ENCODE measurements around the gene WDR20.

Gene WDR20

GRCh38 chr14:102201776-102202175, 62.1 kb downstream of the WDR20 start:
- DNase-seq, result no peak

DNA sequence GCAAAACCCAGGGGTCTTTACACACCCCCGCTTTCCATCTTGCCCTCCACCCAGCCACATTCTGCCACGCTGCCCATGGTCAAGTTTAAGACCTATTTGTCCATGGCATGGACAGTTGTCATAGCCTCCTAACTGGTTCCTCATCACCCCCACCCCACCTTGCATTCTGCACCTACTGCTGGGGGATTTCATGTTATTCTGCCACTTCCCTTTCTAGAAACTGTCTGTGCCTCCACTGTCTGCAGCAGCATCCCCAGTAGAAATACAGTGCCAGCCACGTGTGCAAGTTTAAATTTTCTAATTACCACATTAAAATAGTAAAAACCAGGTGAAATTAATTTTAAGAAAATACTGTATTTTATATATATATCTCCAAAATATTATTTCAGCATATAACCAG, 63.2 kb downstream of the WDR20 start:
- DNase-seq, result no peak

DNA sequence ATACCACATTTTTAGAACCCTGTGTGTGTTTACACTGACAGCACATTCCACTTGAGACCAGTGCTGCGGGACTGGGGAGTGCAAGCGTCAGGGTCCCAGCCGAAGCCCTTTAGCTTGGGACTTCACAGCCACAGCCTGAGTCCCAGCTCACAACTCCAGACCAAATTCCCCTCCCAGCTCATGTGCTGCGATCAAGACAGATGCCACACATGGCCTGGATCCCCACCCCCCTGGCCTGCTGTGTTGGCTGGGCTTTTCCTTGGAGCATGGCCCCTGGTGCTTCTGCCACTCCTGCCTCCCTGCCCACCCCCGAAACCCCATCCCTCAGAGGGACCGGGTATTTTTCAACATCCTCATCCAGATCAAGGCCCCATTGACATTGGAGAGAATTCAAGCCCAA, 63.7 kb downstream of the WDR20 start:
- no peak for DNase-seq

- DNase-seq, result no peak
Measured at GRCh38 chr14:102205560-102205959, 65.9 kb downstream of the WDR20 start.

GRCh38 chr14:102206918-102207317, 67.2 kb downstream of the WDR20 start:
- DNase-seq, result no peak

DNA sequence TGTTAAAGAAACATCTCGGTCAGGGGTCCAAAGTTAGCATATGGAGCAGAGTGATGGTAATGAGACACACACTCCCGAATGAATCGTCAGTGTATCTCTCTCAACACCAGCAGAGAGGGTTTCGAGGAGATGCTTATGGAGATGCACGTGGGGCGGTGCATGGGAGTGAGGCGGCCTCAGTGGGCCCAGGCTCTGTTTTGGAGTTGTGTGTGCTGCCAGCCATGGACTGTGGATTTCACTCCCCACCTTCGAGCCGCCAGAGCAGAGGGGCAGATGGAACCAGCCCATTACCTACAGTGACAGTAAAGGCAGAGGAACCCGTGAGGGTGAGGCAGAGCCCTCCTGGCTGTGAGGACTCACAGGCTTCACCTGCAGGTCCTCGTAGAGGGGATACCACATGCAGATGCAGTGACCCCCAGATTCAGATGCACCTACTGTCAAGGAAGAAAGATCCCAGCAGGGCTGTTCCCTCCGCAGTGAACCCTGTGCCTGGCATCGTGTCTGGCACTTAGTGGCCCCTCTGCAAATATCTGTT, 68.2 kb downstream of the WDR20 start:
- no peak for DNase-seq

DNA sequence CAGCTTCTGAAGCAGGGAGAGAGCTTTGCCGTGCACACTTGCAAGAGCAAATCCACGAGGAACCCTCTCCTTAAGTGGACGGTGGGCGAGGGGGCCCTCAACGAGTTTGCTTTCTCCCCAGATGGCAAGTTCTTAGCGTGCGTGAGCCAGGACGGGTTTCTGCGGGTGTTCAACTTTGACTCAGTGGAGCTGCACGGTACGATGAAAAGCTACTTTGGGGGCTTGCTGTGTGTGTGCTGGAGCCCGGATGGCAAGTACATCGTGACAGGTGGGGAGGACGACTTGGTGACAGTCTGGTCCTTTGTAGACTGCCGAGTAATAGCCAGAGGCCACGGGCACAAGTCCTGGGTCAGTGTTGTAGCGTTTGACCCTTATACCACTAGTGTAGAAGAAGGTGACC, 69.0 kb downstream of the WDR20 start:
- DNase-seq, result no peak

GRCh38 chr14:102209224-102209966, 69.7 kb downstream of the WDR20 start:
- no peak for DNase-seq

DNA sequence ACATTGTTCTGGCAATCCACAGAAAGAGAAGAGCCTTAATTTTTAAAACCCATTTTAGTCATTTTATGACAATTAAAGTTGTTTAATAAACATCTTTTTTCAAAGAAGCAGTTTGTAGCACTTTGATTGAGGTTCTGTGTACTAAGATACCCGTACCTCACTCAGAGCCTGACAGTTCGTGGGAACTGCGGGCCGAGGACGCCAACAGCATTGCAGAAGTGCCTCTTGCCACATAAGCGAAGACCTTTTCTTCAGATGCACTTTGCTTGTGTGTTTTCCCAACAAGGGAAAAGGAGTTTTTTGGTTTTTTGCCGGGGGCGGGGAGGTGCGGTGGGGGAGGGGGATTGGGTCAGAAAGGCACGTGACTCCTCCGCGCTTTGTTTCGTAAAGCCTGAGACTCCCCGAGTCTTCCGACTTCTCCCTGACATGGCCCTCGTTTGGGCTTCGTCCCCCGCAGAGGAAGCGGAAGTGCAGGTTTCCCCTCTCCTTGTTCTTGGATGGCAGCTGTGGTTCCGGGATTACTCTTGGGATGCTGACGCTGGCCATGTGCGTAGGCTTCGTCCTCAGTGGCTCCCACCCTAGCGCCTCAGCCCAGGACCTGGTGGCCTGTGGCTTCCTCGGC, 70.8 kb downstream of the WDR20 start:
- DNase-seq, result no peak

DNA sequence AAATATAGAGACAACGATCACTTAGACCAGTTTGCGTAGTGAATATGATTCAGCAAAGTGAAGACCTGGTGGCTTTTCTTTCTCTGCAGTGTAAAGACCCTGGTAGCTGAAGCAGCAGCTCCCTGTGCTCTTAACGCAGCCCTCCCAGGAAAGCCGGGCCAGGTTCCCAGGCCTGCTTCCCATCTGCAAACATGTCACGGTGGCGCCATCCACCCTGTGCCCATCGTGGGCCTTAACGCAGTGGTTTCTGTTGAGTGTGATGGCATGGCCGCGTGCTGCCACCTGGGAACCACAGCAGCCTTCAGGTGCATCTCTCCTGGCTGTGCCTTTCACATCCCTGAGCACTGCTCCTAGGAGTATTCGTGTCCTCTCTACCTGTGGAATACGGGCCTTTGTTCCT, 71.5 kb downstream of the WDR20 start:
- DNase-seq, result no peak

DNA sequence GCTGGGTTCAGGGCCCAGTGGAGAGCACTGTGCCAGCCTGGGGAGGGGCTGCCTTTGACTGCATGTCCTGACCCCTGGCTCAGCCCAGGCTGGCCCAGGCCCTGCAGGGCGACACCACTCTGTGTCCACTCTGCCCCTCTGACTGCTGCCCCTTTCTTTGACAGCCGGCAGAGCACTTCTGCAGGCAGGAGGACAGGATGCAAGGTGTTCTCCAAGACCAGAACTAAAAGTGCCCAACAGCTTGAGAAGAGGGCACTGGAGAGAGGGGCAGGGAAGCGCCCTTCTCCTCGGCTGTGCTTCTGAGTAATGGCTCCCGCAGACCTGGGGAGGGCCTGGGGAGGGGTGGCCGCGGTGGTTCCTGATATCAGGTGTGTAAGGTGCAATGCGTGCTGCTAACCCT, 72.7 kb downstream of the WDR20 start:
- DNase-seq, result no peak

- no peak for DNase-seq
Measured at GRCh38 chr14:102212845-102213244, 73.1 kb downstream of the WDR20 start.

- DNase-seq, result no peak
Measured at GRCh38 chr14:102213470-102213869, 73.8 kb downstream of the WDR20 start.

GRCh38 chr14:102213984-102214658, 74.4 kb downstream of the WDR20 start:
- DNase-seq, result no peak

- DNase-seq, result no peak
Measured at GRCh38 chr14:102215071-102215470, 75.4 kb downstream of the WDR20 start.

DNA sequence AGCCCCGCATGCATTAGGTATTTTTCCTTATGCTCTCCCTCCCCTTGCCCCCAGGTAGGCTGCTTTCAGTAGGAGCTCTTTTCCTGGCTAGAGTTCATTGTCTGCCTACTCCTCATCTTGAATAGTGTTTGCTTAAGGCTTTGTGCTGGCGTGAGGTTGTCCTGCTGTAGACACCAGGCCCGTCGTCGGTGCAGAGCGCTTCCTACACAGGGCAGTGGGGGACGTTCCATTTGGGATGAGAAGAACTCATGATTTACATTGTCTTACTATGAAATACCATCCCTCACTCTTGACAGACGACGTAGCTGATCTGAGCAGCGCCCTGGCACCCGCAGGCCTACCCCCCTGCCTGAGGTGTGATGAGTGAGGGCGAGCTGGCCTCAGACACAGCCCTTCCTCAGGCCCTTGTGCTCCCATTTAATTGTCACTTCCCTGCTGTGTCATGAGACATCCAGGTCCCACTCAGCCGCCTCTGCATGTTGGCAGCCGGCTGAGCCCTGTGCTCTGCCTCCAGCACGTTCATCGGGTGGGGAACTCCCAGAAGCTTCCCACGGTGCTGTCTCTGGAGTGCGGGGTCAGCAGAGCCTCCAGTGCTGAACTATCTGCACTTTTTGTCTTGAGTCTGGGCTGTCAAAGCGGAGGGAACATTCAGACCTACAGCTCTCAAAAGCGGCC, 76.0 kb downstream of the WDR20 start:
- DNase-seq, result no peak

GRCh38 chr14:102217399-102217798, 77.7 kb downstream of the WDR20 start:
- no peak for DNase-seq

DNA sequence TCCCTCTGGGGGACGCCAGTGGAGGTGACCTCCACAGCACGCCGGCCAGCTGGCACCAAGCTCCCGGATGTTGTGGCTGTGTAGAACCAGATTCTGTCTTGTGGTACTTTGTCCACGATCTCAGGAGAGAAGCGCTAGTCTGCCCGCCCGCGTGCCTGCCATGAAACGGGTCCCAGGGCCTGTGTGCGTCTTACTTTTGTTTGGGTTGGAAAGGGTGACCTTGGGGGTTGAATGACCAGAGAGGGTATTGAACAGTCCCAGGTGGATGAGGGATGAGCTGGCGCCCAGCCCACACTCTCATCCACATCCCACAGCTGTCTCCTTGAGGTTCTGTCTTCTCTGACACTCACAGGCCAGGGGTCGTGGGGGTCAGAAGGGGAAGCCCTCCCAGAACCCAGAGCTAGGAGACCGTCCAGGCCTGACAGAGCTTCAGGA, 78.3 kb downstream of the WDR20 start:
- no peak for DNase-seq

- no peak for DNase-seq
Measured at GRCh38 chr14:102218688-102219087, 79.0 kb downstream of the WDR20 start.

- no peak for DNase-seq
Measured at GRCh38 chr14:102219316-102219715, 79.6 kb downstream of the WDR20 start.

GRCh38 chr14:102220031-102220430, 80.3 kb downstream of the WDR20 start:
- no peak for DNase-seq

- DNase-seq, result no peak
Measured at GRCh38 chr14:102221026-102221425, 81.3 kb downstream of the WDR20 start.

DNA sequence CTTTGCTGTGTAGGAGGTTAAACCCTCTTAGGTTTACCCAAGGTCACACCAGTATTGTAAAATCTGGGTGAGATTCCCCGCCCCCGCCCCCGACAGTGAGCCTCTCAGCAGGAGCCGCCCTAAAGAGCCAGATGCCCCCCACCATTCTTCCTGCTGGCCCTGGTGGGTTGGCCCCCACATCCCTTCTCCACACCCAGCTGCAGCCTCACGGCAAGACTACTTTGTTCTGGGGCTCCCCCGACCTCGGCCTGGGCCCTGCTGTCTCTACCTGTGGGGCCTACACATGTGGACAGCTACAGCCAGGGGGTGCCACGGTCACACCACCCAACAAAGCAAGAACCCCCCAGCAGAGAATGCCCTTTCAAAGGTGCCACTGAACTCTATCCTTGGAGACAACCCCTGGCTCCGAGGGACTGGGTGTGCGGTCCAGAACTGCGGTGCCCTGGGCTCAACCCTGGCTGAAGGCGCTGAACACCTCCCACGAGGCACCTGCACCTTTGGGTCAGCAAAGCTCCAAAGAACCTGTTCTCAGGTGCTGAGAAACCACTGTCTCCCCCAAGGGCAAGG, 82.4 kb downstream of the WDR20 start:
- DNase-seq, result no peak

All from activated naive CD4-positive, alpha-beta T cell treated with anti-CD3 and anti-CD28 coated beads, Interleukin-2, amount 50 U/mL, for 16 hours (primary cell).